H9 (cell line): ENCODE data around the gene KDM2B. TPM values are rescaled to one million over a fixed set of nuclear protein-coding genes. Genes with fewer than 3 reads are reported as not detected.

Experiments used
- DNase-seq: peaks from one replicate; pipeline ENCODE4 v3.0.0-alpha.2; 2017
- H2AFZ ChIP-seq: one replicate; pipeline ENCODE4 v1.6.1; 2013; ENCODE audit warnings: mild to moderate bottlenecking, low read length, control low read depth, moderate library complexity
- H2AK5ac ChIP-seq: 2 replicates; pipeline ENCODE4 v1.6.1; 2013; ENCODE audit warnings: low read length, control low read depth, mixed read lengths; ENCODE audit not compliant: insufficient read length
- H2BK120ac ChIP-seq: one replicate; pipeline ENCODE4 v1.6.1; 2013; ENCODE audit warnings: low read depth, mild to moderate bottlenecking, low read length, control low read depth, inconsistent platforms; ENCODE audit not compliant: poor library complexity, severe bottlenecking
- H2BK12ac ChIP-seq: 2 replicates; pipeline ENCODE4 v1.6.1; 2013; ENCODE audit warnings: low read length, control low read depth, mixed read lengths, low read depth; ENCODE audit not compliant: insufficient read length
- H2BK15ac ChIP-seq: 2 replicates; pipeline ENCODE4 v1.6.1; 2013; ENCODE audit warnings: low read depth, low read length, control low read depth
- H2BK20ac ChIP-seq: one replicate; pipeline ENCODE4 v1.6.1; 2013; ENCODE audit warnings: low read depth, mild to moderate bottlenecking, low read length, control low read depth, inconsistent platforms; ENCODE audit not compliant: poor library complexity, severe bottlenecking
- H2BK5ac ChIP-seq: 2 replicates; pipeline ENCODE4 v1.6.1; 2013; ENCODE audit warnings: low read length, control low read depth, mixed read lengths; ENCODE audit not compliant: insufficient read length
- H3K14ac ChIP-seq: 2 replicates; pipeline ENCODE4 v1.6.1; 2013; ENCODE audit warnings: low read length, control low read depth; ENCODE audit not compliant: insufficient read depth
- H3K18ac ChIP-seq: 2 replicates; pipeline ENCODE4 v1.6.1; 2013; ENCODE audit warnings: low read depth, mild to moderate bottlenecking, mixed read lengths, low read length, control low read depth; ENCODE audit not compliant: insufficient read length
- H3K23ac ChIP-seq: 2 replicates; pipeline ENCODE4 v1.6.1; 2013; ENCODE audit warnings: low read length, control low read depth, mixed read lengths, low read depth; ENCODE audit not compliant: insufficient read length
- H3K23me2 ChIP-seq: 2 replicates; pipeline ENCODE4 v1.6.1; 2013; ENCODE audit warnings: low read depth, mild to moderate bottlenecking, mixed read lengths, low read length, control low read depth; ENCODE audit not compliant: insufficient read length, poor library complexity, severe bottlenecking
- H3K27ac ChIP-seq: 2 replicates; pipeline ENCODE4 v1.5.1; 2013; ENCODE audit warnings: low read length, control low read depth, mixed read lengths, low read depth; ENCODE audit not compliant: insufficient read length
- H3K27me3 ChIP-seq: 2 replicates; pipeline ENCODE4 v1.6.1; 2013; ENCODE audit warnings: low read length, control low read depth, inconsistent platforms; ENCODE audit not compliant: insufficient read depth
- H3K4ac ChIP-seq: 2 replicates; pipeline ENCODE4 v1.6.1; 2013; ENCODE audit warnings: low read depth, mild to moderate bottlenecking, control low read depth, inconsistent platforms, low read length, moderate library complexity
- H3K4me1 ChIP-seq: 2 replicates; pipeline ENCODE4 v1.6.1; 2013; ENCODE audit warnings: low read length, control low read depth, inconsistent platforms; ENCODE audit not compliant: insufficient read depth
- H3K4me2 ChIP-seq: 2 replicates; pipeline ENCODE4 v1.6.1; 2013; ENCODE audit warnings: low read length, control low read depth, mixed read lengths; ENCODE audit not compliant: insufficient read length, insufficient read depth
- H3K56ac ChIP-seq: 2 replicates; pipeline ENCODE4 v1.6.1; 2013; ENCODE audit warnings: low read depth, mild to moderate bottlenecking, mixed read lengths, low read length, control low read depth; ENCODE audit not compliant: insufficient read length
- H3K79me1 ChIP-seq: 2 replicates; pipeline ENCODE4 v1.6.1; 2013; ENCODE audit warnings: low read depth, mild to moderate bottlenecking, moderate library complexity, low read length, control low read depth, inconsistent platforms; ENCODE audit not compliant: insufficient read depth, poor library complexity, severe bottlenecking
- H3K79me2 ChIP-seq: 2 replicates; pipeline ENCODE4 v1.6.1; 2013; ENCODE audit warnings: low read length, control low read depth, inconsistent platforms; ENCODE audit not compliant: insufficient read depth
- H3K9ac ChIP-seq: 2 replicates; pipeline ENCODE4 v1.6.1; 2013; ENCODE audit warnings: low read length, control low read depth, mixed read lengths; ENCODE audit not compliant: insufficient read length; ENCODE audit errors: extremely low read depth
- H3K9me3 ChIP-seq: one replicate; pipeline ENCODE4 v1.6.1; 2013; ENCODE audit warnings: low read depth, low read length, inconsistent platforms; ENCODE audit not compliant: control insufficient read depth
- H3T11ph ChIP-seq: one replicate; pipeline ENCODE4 v1.6.1; 2013; ENCODE audit warnings: mild to moderate bottlenecking, low read length, control low read depth, inconsistent platforms
- H4K20me1 ChIP-seq: one replicate; pipeline ENCODE4 v1.6.1; 2013; ENCODE audit not compliant: control insufficient read depth, insufficient read length, insufficient read depth
- H4K5ac ChIP-seq: 2 replicates; pipeline ENCODE4 v1.6.1; 2013; ENCODE audit warnings: low read depth, mild to moderate bottlenecking, mixed read lengths, low read length, control low read depth; ENCODE audit not compliant: insufficient read length
- H4K8ac ChIP-seq: replicated peaks from 2 replicates; pipeline ENCODE4 v1.6.1; 2013; ENCODE audit warnings: low read length, control low read depth, mixed read lengths, low read depth; ENCODE audit not compliant: insufficient read length
- H4K91ac ChIP-seq: 2 replicates; pipeline ENCODE4 v1.6.1; 2013; ENCODE audit warnings: low read depth, mild to moderate bottlenecking, moderate library complexity, mixed read lengths, low read length, control low read depth; ENCODE audit not compliant: insufficient read length
- H3K27ac Mint-ChIP-seq, 3 experiments: 2 replicates in 2 of 3; 3 replicates in 1 of 3; pipeline ENCODE4 v1.8.0; 2020 to 2021; ENCODE audit warnings: mixed read lengths in 3 of 3, mild to moderate bottlenecking in 1 of 3, moderate library complexity in 1 of 3
- H3K27me3 Mint-ChIP-seq: 2 replicates; pipeline ENCODE4 v1.8.0; 2021; ENCODE audit warnings: low read depth, mild to moderate bottlenecking, moderate library complexity, mixed read lengths
- H3K36me3 Mint-ChIP-seq, 3 experiments: 2 replicates in 2 of 3; 3 replicates in 1 of 3; pipeline ENCODE4 v1.8.0; 2020 to 2021; ENCODE audit warnings: low read depth in 3 of 3, mixed read lengths in 3 of 3; ENCODE audit not compliant: insufficient read depth in 1 of 3
- H3K4me1 Mint-ChIP-seq, 2 experiments: 2 replicates each; pipeline ENCODE4 v1.8.0; 2020; ENCODE audit warnings: mixed read lengths in 2 of 2
- H3K4me3 Mint-ChIP-seq, 2 experiments: 2 replicates in 1 of 2; 3 replicates in 1 of 2; pipeline ENCODE4 v1.8.0; 2020 to 2021; ENCODE audit warnings: mild to moderate bottlenecking in 2 of 2, mixed read lengths in 2 of 2, moderate library complexity in 1 of 2
- H3K9me3 Mint-ChIP-seq, 2 experiments: 2 replicates in 1 of 2; 3 replicates in 1 of 2; pipeline ENCODE4 v1.8.0; 2020; ENCODE audit warnings: mild to moderate bottlenecking in 2 of 2, mixed read lengths in 2 of 2, moderate library complexity in 1 of 2
- WGBS: extraction: QIAGEN DNeasy Blood & Tissue Kit; methylation state at CpG from one replicate; pipeline ENCODE4 v1.1.7; 2013; ENCODE audit warnings: missing lambda C conversion rate, low lambda C conversion rate, mixed read lengths; ENCODE audit not compliant: insufficient read length; ENCODE audit errors: extremely low coverage; 5-methylcytosine and 5-hydroxymethylcytosine counted together
- total RNA-seq: library from RNA; stranded (reverse); gene quantifications from 2 replicates; pipeline ENCODE4 v1.2.1, GENCODE V29; 2021
- TF ChIP-seq, protein P1 (sequence below): fragments of 200-600 bp; sonication (generic); conservative IDR thresholded peaks from 3 replicates; pipeline ENCODE4 v1.8.0; 2021; ENCODE audit warnings: antibody characterized with exemption, mild to moderate bottlenecking

KDM2B gene
- total RNA-seq, 1 experiment from 2014 or later: 143 TPM

DNA sequence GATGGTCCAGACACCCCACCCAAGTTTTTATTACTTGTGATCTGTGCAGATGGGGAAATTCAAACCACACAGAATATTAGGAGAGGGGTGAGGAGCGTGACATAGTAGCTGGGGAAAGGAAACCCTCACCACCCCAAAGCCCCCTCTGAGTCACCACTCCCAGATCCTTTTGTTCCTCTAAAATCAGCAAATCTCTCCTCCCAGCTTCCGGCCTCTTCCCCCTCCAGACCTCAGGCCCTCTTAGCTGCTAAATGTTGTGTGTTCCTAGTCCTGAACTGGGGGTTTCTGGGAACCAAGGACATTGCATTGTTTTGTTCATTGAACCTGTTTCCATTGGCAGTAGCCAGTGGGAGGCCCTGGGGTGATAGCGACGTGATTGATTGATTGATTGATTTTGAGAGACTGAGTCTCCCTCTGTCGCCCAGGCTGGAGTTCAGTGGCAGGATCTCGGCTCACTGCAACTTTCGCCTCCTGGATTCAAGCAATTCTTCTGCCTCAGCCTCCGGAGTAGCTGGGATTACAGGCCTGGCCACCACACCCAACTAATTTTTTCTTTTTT is 39.6 kb upstream of the KDM2B start:
- no peak overlapping the region for H2BK5ac ChIP-seq
- no peak overlapping the region for H3K14ac ChIP-seq
- H4K8ac ChIP-seq: no peak overlapping the region
- no peaks in the 10 kb centered on the region for H3K79me1 ChIP-seq
- H2BK15ac ChIP-seq: no peak overlapping the region
- no peak overlapping the region for H2AK5ac ChIP-seq
- no peaks in the 10 kb centered on the region for H3K27me3 ChIP-seq
- no CpG with 5 or more reads among the region's 8 CpGs for WGBS
- Mint-ChIP-seq H3K4me1 (peaks cover 19 to 30% of the 10 kb centered on the region in 2 experiments), H3K36me3 (no peaks in the 10 kb centered on the region), H3K27me3 (no peaks in the 10 kb centered on the region), H3K4me3 (no peak overlapping the region), H3K9me3 (no peaks in the 10 kb centered on the region), H3K27ac (peak overlapping the region; percentile 14 to 89 (median 71); a peak in 4 of 7 replicates)
- no peaks in the 10 kb centered on the region for H3K79me2 ChIP-seq
- no peak overlapping the region for H3T11ph ChIP-seq
- H3K4me2 ChIP-seq: no peak overlapping the region
- H3K4ac ChIP-seq: no peak overlapping the region
- H4K5ac ChIP-seq: no peak overlapping the region
- no peak overlapping the region for H3K18ac ChIP-seq
- H3K27ac ChIP-seq: no peak overlapping the region
- H3K9me3 ChIP-seq: no peaks in the 10 kb centered on the region
- no peak overlapping the region for H2AFZ ChIP-seq
- H3K23me2 ChIP-seq: no peaks in the 10 kb centered on the region
- no peak overlapping the region for H3K23ac ChIP-seq
- peaks cover 8% of the 10 kb centered on the region for H3K4me1 ChIP-seq
- no peak overlapping the region for H4K91ac ChIP-seq
- H2BK20ac ChIP-seq: no peak overlapping the region
- no peak overlapping the region for H3K56ac ChIP-seq
- H2BK12ac ChIP-seq: no peak overlapping the region
- no peaks in the 10 kb centered on the region for H4K20me1 ChIP-seq
- no peak overlapping the region for H3K9ac ChIP-seq
- DNase-seq: peak; percentile 66
- no peak overlapping the region for H2BK120ac ChIP-seq
- TF ChIP-seq, protein P1, sequence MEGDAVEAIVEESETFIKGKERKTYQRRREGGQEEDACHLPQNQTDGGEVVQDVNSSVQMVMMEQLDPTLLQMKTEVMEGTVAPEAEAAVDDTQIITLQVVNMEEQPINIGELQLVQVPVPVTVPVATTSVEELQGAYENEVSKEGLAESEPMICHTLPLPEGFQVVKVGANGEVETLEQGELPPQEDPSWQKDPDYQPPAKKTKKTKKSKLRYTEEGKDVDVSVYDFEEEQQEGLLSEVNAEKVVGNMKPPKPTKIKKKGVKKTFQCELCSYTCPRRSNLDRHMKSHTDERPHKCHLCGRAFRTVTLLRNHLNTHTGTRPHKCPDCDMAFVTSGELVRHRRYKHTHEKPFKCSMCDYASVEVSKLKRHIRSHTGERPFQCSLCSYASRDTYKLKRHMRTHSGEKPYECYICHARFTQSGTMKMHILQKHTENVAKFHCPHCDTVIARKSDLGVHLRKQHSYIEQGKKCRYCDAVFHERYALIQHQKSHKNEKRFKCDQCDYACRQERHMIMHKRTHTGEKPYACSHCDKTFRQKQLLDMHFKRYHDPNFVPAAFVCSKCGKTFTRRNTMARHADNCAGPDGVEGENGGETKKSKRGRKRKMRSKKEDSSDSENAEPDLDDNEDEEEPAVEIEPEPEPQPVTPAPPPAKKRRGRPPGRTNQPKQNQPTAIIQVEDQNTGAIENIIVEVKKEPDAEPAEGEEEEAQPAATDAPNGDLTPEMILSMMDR: no peak
